Inflammatory macrophage treated with lipopolysaccharide for 1 hour (primary cell): ENCODE measurements around the gene FTCD.
"Not testable (repeated sequence)": the region's sequence is repeated elsewhere in the genome, so short reads cannot be mapped to it uniquely, and the experiment has no call there.

ENCODE experiments used
- DNase-seq, 2 donors: peaks; one replicate each; pipeline ENCODE4 v3.0.0-alpha.2; 2020 to 2022

FTCD gene

GRCh38 chr21:46155514-46156377 lies at the start of gene FTCD:
Gene FTCD (minus strand): TSS chr21:46155579. CDS start chr21:46155523, 56 bp downstream.
- DNase-seq: no peak

GRCh38 chr21:46205166-46205565 lies 49.8 kb upstream of the FTCD start:
- no peak for DNase-seq

- no peak for DNase-seq
Observed at GRCh38 chr21:46203203-46203600, 47.8 kb upstream of the FTCD start.

GRCh38 chr21:46202592-46203202 lies 47.3 kb upstream of the FTCD start:
- no peak for DNase-seq

- not testable (repeated sequence) for DNase-seq
Observed at GRCh38 chr21:46200877-46201803, 45.8 kb upstream of the FTCD start.

GRCh38 chr21:46199436-46200373 lies 44.3 kb upstream of the FTCD start:
- DNase-seq: no peak

- DNase-seq: no peak
Observed at GRCh38 chr21:46196733-46197132, 41.4 kb upstream of the FTCD start.

- DNase-seq: no peak
Observed at GRCh38 chr21:46195595-46196195, 40.3 kb upstream of the FTCD start.

GRCh38 chr21:46194374-46195334 lies 39.3 kb upstream of the FTCD start:
- no peak for DNase-seq

- no peak for DNase-seq
Observed at GRCh38 chr21:46193829-46194373, 38.5 kb upstream of the FTCD start.

- no peak for DNase-seq
Observed at GRCh38 chr21:46191686-46192575, 36.6 kb upstream of the FTCD start.

- peak; percentile 26 to 57 for DNase-seq
Observed at GRCh38 chr21:46191257-46191685, 35.9 kb upstream of the FTCD start.

- DNase-seq: no peak
Observed at GRCh38 chr21:46190491-46191131, 35.2 kb upstream of the FTCD start.

GRCh38 chr21:46189959-46190490 lies 34.6 kb upstream of the FTCD start:
- DNase-seq: no peak

GRCh38 chr21:46189213-46189958 lies 34.0 kb upstream of the FTCD start:
- DNase-seq: no peak

GRCh38 chr21:46188226-46189212 lies 33.1 kb upstream of the FTCD start:
- DNase-seq: peak; percentile 52 to 67
